SK-N-MC (cell line): ENCODE measurements around the gene HYDIN.

Experiments used
- EZH2 ChIP-seq: fragments of 200-600 bp; sonication (generic); IDR thresholded peaks from one replicate; pipeline ENCODE4 v1.6.1; 2017; ENCODE audit warnings: antibody characterized with exemption
- FOXP2 ChIP-seq: optimal IDR thresholded peaks from 2 replicates; pipeline ENCODE3; 2011; ENCODE audit warnings: mild to moderate bottlenecking, moderate library complexity; ENCODE audit not compliant: insufficient read depth; ENCODE audit errors: extremely low read length, control extremely low read depth
- POLR2AphosphoS5 ChIP-seq: IDR thresholded peaks from 2 replicates; pipeline ENCODE4 v1.6.1; 2012; ENCODE audit warnings: mild to moderate bottlenecking, low read depth, low read length, borderline replicate concordance

DNA sequence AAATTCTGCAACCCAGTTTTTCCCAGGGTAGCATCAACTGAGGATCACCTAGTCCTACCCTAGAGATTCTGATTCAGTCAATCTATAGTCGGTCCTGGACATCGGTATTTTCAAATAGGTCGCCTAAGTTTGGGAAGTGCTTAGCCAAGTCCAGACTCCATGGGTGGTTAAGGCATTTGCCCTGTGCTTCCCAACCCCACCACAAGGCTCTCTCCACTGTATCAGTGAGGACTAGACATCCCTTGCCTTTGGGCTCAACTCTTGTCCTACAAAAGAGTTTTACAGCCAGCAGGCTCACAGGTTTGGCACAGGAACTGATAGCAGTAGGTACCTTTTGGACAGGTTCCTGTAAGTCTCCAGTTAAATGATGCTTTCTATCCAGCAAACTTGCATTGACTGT is 13.8 kb downstream of the HYDIN start:
- TF ChIP-seq POLR2AphosphoS5 (no peak), EZH2 (no peak), FOXP2 (no peak)
